Adipocyte (in vitro differentiated cells): ENCODE data around the gene ZDHHC12.

Source experiments
- DNase-seq: peaks from one replicate; pipeline ENCODE4 v3.0.0-alpha.2; 2015; ENCODE audit warnings: low read depth
- H3K27me3 ChIP-seq: replicated peaks from 2 replicates; pipeline ENCODE4 v1.7.0; 2013; ENCODE audit warnings: mild to moderate bottlenecking, low read length, moderate library complexity; ENCODE audit not compliant: control insufficient read depth, insufficient read depth
- H3K36me3 ChIP-seq: 2 replicates; pipeline ENCODE4 v1.7.0; 2013; ENCODE audit warnings: low read length, mild to moderate bottlenecking, moderate library complexity; ENCODE audit not compliant: control insufficient read depth, insufficient read depth, severe bottlenecking
- H3K4me1 ChIP-seq: 2 replicates; pipeline ENCODE4 v1.7.0; 2013; ENCODE audit warnings: mild to moderate bottlenecking, low read length, moderate library complexity; ENCODE audit not compliant: control insufficient read depth, insufficient read depth
- H3K4me3 ChIP-seq: 2 replicates; pipeline ENCODE4 v1.7.0; 2013; ENCODE audit warnings: mild to moderate bottlenecking, low read length, moderate library complexity
- H3K9ac ChIP-seq: 2 replicates; pipeline ENCODE4 v1.7.0; 2013; ENCODE audit warnings: mild to moderate bottlenecking, low read length, moderate library complexity
- H3K9me3 ChIP-seq: 2 replicates; pipeline ENCODE4 v1.7.0; 2013; ENCODE audit warnings: mild to moderate bottlenecking, low read length, moderate library complexity; ENCODE audit not compliant: control insufficient read depth

The ZDHHC12 gene

DNA sequence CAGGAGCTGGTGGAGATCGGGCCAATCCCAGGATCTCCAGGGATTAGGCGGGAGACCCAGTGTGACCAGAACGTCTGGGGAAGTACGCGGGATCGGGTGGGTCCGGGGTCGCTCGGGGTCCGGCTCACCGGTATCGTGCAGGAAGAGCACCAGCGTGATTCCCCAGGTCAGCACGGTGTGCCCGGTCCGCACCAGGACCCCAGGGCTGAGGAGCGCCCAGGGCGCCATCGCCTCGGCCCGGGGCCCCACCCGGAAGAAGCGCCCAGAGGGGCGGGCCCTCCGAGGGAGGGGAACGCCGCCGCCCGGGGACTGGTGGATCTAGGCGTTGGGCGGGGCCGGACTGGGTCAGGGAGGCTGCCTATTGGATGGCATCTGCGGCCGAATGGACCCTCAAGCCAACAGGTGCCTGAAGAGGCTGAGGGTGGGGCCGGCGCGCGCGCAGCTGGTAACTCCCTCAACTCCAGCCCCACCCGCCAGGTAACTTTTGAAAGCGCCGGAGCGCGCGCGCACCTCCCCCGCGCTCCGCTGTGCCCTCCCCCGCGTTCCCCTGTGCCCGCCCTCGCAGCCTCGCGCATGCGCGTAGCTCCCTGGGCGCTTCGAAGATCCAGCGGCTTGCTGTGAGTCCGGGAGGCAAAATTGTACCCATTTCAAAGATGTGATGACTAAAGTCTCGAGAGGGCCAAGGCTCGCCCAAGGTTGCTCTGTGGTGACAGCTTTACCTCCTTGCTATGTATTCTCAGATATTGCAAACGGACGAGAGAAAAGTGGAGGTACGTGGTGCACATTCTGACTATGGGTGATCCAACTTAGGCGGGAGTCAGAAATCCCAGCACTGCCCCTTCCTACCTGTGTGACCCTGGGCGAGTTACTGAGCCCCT lies at the start of gene ZDHHC12:
TSS of gene ZDHHC12 (minus strand) at position 262 of the 878 bp plus-strand sequence. CDS start at position 228, 34 bp downstream.
- H3K9me3 ChIP-seq = no peaks in the 10 kb centered on the region
- peak; percentile 93 for DNase-seq
- H3K4me3 ChIP-seq = peak within 1 kb of the TSS; percentile 88
- H3K4me1 ChIP-seq = peaks cover 9% of the 10 kb centered on the region
- peak within 1 kb of the TSS; percentile 86 for H3K9ac ChIP-seq
- H3K36me3 ChIP-seq = no peaks in the 10 kb centered on the region
- no peaks in the 10 kb centered on the region for H3K27me3 ChIP-seq

- no peak overlapping the region for H3K4me3 ChIP-seq
- peaks cover 10% of the 10 kb centered on the region for H3K4me1 ChIP-seq
- H3K9me3 ChIP-seq = peaks cover 4% of the 10 kb centered on the region
- no peak overlapping the region for H3K9ac ChIP-seq
- no peaks in the 10 kb centered on the region for H3K36me3 ChIP-seq
- DNase-seq = no peak
- H3K27me3 ChIP-seq = no peaks in the 10 kb centered on the region
These were observed 49.1 kb upstream of the ZDHHC12 start for GRCh38 chr9:128773049-128773448.

GRCh38 chr9:128771745-128772519 lies 48.0 kb upstream of the ZDHHC12 start, which contains the start of gene ZER1:
Gene ZER1 (minus strand): TSS chr9:128771927. CDS start chr9:128755565, 16,362 bp downstream.
- DNase-seq = peak; percentile 97
- peak within 1 kb of the TSS; percentile 95 for H3K9ac ChIP-seq
- H3K4me1 ChIP-seq = peaks cover 10% of the 10 kb centered on the region
- H3K27me3 ChIP-seq = no peaks in the 10 kb centered on the region
- H3K9me3 ChIP-seq = peaks cover 4% of the 10 kb centered on the region
- peaks cover 5% of the 10 kb centered on the region for H3K36me3 ChIP-seq
- peak within 1 kb of the TSS; percentile 99 for H3K4me3 ChIP-seq

- DNase-seq = peak; percentile 57
- Histone ChIP-seq H3K27me3 (no peaks in the 10 kb centered on the region), H3K4me3 (peak overlapping the region; percentile 99), H3K9ac (peak overlapping the region; percentile 95), H3K9me3 (peaks cover 4% of the 10 kb centered on the region), H3K36me3 (peaks cover 5% of the 10 kb centered on the region), H3K4me1 (peaks cover 10% of the 10 kb centered on the region)
These were observed 47.3 kb upstream of the ZDHHC12 start for GRCh38 chr9:128771094-128771721.

DNA sequence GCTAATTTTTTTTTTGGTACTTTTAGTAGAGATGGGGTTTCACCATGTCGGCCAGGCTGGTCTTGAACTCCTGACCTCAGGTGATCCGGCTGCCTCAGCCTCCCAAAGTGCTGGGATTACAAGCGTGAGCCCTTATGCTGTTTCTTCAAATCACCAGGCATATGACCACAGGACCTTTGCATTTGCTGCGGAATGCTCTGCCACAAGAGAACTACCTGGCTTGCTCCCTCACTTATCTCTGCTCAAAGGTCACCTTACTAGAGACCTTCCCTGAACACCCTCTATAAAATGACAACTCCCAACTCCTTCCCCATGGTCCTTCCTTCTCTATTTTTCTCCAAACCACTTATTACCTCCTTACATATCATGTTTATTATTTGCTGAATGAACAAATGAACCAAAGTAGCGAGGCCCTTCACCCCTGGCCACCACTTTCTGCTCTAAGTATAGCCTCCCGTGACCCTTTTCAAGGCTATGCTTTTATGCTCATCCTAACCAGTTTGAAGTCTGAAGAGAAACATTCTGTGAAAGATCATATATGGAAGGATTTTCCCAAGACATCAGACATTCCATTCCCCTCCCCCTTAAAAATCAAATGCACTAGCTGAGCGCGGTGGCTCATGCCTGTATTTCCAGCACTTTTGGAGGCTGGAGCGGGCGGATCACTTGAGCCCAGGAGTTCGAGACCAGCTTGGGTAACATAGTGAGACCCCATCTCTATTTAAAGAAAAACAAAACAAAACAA lies 46.5 kb upstream of the ZDHHC12 start:
- peaks cover 5% of the 10 kb centered on the region for H3K36me3 ChIP-seq
- H3K9ac ChIP-seq = peak overlapping the region; percentile 95
- peak; percentile 11 for DNase-seq
- H3K27me3 ChIP-seq = no peaks in the 10 kb centered on the region
- peak overlapping the region; percentile 99 for H3K4me3 ChIP-seq
- H3K4me1 ChIP-seq = peaks cover 10% of the 10 kb centered on the region
- no peaks in the 10 kb centered on the region for H3K9me3 ChIP-seq

- H3K4me3 ChIP-seq = no peak overlapping the region
- H3K36me3 ChIP-seq = peaks cover 7% of the 10 kb centered on the region
- H3K4me1 ChIP-seq = peaks cover 12% of the 10 kb centered on the region
- H3K9ac ChIP-seq = no peak overlapping the region
- no peaks in the 10 kb centered on the region for H3K27me3 ChIP-seq
- no peak for DNase-seq
- no peaks in the 10 kb centered on the region for H3K9me3 ChIP-seq
These were observed 44.7 kb upstream of the ZDHHC12 start for GRCh38 chr9:128768606-128769005.

DNA sequence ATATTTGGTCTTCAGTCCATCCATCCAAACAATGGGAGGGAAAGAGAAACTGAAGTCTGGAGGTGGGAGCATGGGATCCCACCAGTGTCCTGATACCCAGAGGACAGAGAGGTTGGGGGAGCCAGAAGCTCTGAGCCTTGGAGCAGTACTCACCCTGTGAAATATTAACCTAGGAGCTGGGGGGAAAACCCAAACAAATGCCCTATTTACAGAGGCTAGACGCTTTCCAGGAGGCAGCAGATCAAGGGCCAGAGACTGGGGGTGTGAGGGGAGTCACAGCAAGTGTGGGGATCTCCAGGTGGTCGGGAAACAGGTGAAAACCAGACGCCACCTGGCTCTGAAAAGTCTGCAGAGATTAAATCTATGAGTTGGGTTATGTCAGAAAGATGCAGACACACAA lies 41.6 kb upstream of the ZDHHC12 start:
- Histone ChIP-seq H3K4me1 (peaks cover 6% of the 10 kb centered on the region), H3K9me3 (no peaks in the 10 kb centered on the region), H3K9ac (no peak overlapping the region), H3K4me3 (no peak overlapping the region), H3K27me3 (no peaks in the 10 kb centered on the region), H3K36me3 (peaks cover 7% of the 10 kb centered on the region)
- no peak for DNase-seq

DNA sequence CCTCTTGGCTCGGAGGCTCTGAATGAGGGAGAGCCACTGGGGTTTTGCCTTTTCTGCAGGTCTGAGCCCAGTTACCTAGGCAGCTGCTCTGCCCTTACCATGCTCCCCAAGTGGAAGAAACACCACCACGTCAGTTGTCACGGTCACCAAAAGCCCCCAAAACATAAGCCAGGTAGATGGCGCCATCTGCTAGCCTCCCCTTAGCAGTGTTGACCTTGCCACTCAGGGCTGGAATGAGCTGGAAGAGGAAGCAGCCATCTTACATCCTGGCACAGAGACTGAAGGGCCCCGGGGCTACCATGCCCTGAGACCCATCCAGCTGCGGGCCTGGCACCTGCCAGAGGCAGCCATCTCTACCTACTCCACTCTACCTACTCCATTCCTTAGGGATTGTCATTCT lies 40.4 kb upstream of the ZDHHC12 start:
- Histone ChIP-seq H3K36me3 (peaks cover 7% of the 10 kb centered on the region), H3K9me3 (no peaks in the 10 kb centered on the region), H3K27me3 (no peaks in the 10 kb centered on the region), H3K9ac (no peak overlapping the region), H3K4me1 (peaks cover 3% of the 10 kb centered on the region), H3K4me3 (no peak overlapping the region)
- DNase-seq = no peak

DNA sequence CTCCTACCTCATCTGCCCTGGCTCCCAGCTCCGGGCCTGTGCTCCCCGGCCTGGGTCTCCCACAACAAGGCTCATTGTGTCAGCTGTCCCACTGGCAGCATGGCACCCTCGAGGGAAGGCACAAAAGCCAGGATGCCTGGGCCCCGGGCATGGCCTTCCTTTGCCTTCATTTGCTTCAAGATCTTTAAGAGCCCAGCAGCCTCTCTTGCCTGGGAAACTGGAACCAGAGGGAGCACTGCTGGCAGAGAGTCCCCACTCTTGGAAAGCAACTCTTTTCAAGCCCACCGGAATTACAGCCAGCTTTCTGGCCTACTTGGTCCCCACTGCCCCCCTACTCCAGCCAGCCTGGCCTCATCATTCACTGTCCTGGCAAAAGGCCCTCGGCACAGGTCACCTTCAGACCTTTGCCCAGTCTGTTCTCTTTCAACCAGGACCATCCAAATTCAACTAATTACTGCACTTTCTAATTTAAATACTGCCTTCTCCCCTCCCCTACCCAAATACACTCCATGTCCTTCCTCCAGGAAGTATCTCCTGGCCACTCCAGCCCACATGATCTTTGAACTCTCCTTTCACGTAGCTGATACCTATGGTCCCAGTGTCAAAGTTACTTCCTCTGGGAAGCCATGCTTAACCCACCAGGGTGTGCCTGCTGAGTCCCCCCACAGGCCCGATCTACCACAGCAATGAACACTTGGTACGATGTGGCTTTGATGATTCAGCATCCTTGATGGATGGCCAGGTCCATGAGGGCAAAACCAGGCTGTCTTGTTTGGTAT lies 38.9 kb upstream of the ZDHHC12 start:
- H3K4me1 ChIP-seq = peaks cover 3% of the 10 kb centered on the region
- peaks cover 7% of the 10 kb centered on the region for H3K36me3 ChIP-seq
- no peaks in the 10 kb centered on the region for H3K9me3 ChIP-seq
- H3K27me3 ChIP-seq = no peaks in the 10 kb centered on the region
- no peak overlapping the region for H3K9ac ChIP-seq
- no peak for DNase-seq
- H3K4me3 ChIP-seq = no peak overlapping the region

DNA sequence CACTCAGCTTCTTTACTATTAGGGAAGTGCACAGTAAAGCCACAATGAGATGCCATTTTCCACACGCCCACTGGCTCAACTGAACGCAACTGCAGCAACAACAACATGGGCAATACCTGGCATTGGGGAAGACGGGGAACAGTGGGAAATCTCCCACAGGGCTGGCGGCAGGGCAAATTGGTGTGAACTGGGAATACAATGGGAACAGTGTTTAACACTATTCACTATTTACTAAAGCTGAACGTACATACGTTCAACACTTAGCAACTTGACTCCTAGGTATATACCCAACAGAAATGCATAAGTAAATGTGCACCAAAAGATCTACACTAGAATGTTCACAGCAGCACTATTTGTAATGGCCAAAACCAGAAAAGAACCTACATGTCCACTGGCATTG lies 33.7 kb upstream of the ZDHHC12 start:
- no peak overlapping the region for H3K9ac ChIP-seq
- no peak for DNase-seq
- H3K4me3 ChIP-seq = no peak overlapping the region
- no peaks in the 10 kb centered on the region for H3K27me3 ChIP-seq
- no peaks in the 10 kb centered on the region for H3K9me3 ChIP-seq
- peaks cover 16% of the 10 kb centered on the region for H3K36me3 ChIP-seq
- peaks cover 15% of the 10 kb centered on the region for H3K4me1 ChIP-seq
